ENCODE results near the gene GPR158. TPM values are rescaled to one million over a fixed set of nuclear protein-coding genes. Genes with fewer than 3 reads are reported as not detected.

Gene GPR158
- total RNA-seq, 4 donors from 2014 or later, result 0.07 to 0.27 TPM; not detected in 2

GRCh38 chr10:25465582-25466372, 291.0 kb downstream of the GPR158 start:
- H3K4me1 ChIP-seq, result no peaks in the 10 kb centered on the region
- H3K36me3 ChIP-seq, result no peaks in the 10 kb centered on the region
- 88 to 92% methylated on average over 17 to 18 of the region's 20 CpGs for WGBS, 2 donors (ENCODE audit: low coverage in 1 of 2)
- no peaks in the 10 kb centered on the region for H3K9me3 ChIP-seq
- no peak overlapping the region for H3K4me3 ChIP-seq
- H3K27me3 ChIP-seq, result no peaks in the 10 kb centered on the region
- TF ChIP-seq CTCF (IDR thresholded peaks at IDR 0.05), result no peak
- no peak for ATAC-seq
- no peak overlapping the region for H3K27ac ChIP-seq

- H3K36me3 ChIP-seq, result no peaks in the 10 kb centered on the region
- no peak for ATAC-seq
- H3K27me3 ChIP-seq, result no peaks in the 10 kb centered on the region
- TF ChIP-seq POLR2AphosphoS5 (IDR thresholded peaks at IDR 0.05) (no peak), EP300 (IDR thresholded peaks at IDR 0.05) (no peak), POLR2A (IDR thresholded peaks at IDR 0.05) (no peak), CTCF (IDR thresholded peaks at IDR 0.05) (no peak)
- 61 to 74% methylated on average over 7 to 8 of the region's 8 CpGs for WGBS, 2 donors (ENCODE audit: low coverage in 1 of 2)
- peaks cover 0 to 6% (median 0%) of the 10 kb centered on the region in 3 donors for H3K9me3 ChIP-seq
- H3K27ac ChIP-seq, result no peak overlapping the region
- H3K4me1 ChIP-seq, result no peaks in the 10 kb centered on the region
- H3K4me3 ChIP-seq, result no peak overlapping the region
Observed at GRCh38 chr10:25467881-25468280, 293.1 kb downstream of the GPR158 start.

GRCh38 chr10:25481467-25481866, 306.7 kb downstream of the GPR158 start:
- Histone ChIP-seq H3K4me3 (no peak overlapping the region), H3K27me3 (no peaks in the 10 kb centered on the region), H3K4me1 (no peaks in the 10 kb centered on the region), H3K36me3 (no peaks in the 10 kb centered on the region), H3K27ac (no peak overlapping the region), H3K9me3 (peaks cover 0 to 9% (median 0%) of the 10 kb centered on the region in 3 donors)
- WGBS, 2 donors (ENCODE audit: low coverage in 1 of 2), result 75 to 81% methylated on average over 3 of the region's 3 CpGs
- no peak for TF ChIP-seq POLR2A (IDR thresholded peaks at IDR 0.05)
- no peak for TF ChIP-seq EP300 (IDR thresholded peaks at IDR 0.05)
- no peak for TF ChIP-seq CTCF (IDR thresholded peaks at IDR 0.05)
- TF ChIP-seq POLR2AphosphoS5 (IDR thresholded peaks at IDR 0.05), result no peak
- no peak for ATAC-seq

- 68 to 89% methylated on average over 3 to 4 of the region's 4 CpGs for whole genome bisulfite sequencing, 2 donors (ENCODE audit: low coverage in 1 of 2)
- Histone ChIP-seq H3K4me1 (no peaks in the 10 kb centered on the region), H3K9me3 (peaks cover 0 to 12% (median 0%) of the 10 kb centered on the region in 3 donors), H3K36me3 (no peaks in the 10 kb centered on the region), H3K4me3 (no peak overlapping the region), H3K27me3 (no peaks in the 10 kb centered on the region), H3K27ac (no peak overlapping the region)
- TF ChIP-seq POLR2AphosphoS5 (IDR thresholded peaks at IDR 0.05) (no peak), POLR2A (IDR thresholded peaks at IDR 0.05) (no peak), EP300 (IDR thresholded peaks at IDR 0.05) (no peak), CTCF (IDR thresholded peaks at IDR 0.05) (no peak)
- ATAC-seq, result no peak
Observed at GRCh38 chr10:25483999-25484398, 309.2 kb downstream of the GPR158 start.

GRCh38 chr10:25487266-25487665, 312.5 kb downstream of the GPR158 start:
- H3K27me3 ChIP-seq, result no peaks in the 10 kb centered on the region
- no peaks in the 10 kb centered on the region for H3K4me1 ChIP-seq
- WGBS, 2 donors (ENCODE audit: low coverage in 1 of 2), result 80 to 85% methylated on average over 5 of the region's 5 CpGs
- TF ChIP-seq POLR2AphosphoS5 (IDR thresholded peaks at IDR 0.05), result no peak
- H3K4me3 ChIP-seq, result no peak overlapping the region
- no peak overlapping the region for H3K27ac ChIP-seq
- H3K9me3 ChIP-seq, result peaks cover 0 to 12% (median 0%) of the 10 kb centered on the region in 3 donors
- H3K36me3 ChIP-seq, result no peaks in the 10 kb centered on the region
- ATAC-seq, result no peak
